Measurements from ENCODE around the gene TP63. TPM values are rescaled to one million over a fixed set of nuclear protein-coding genes. Genes with fewer than 3 reads are reported as not detected.
A peak's percentile ranks its signal among the peaks of the same experiment; 100 is the strongest.

The TP63 gene
- total and polyA plus RNA-seq, 8 donors: 0.45 to 2.7 (median 0.84) TPM

- DNase-seq (no peak), ATAC-seq (no peak)
- H3K9me3 ChIP-seq: no peaks in the 10 kb centered on the region
- intact Hi-C loops (cut with DNase I): no loop called here
- no peaks in the 10 kb centered on the region for H3K36me3 ChIP-seq
- H3K4me3 ChIP-seq: no peak overlapping the region
- no peaks in the 10 kb centered on the region for H3K4me1 ChIP-seq
- no peak for TF ChIP-seq CTCF (IDR thresholded peaks at IDR 0.05)
- H3K27ac ChIP-seq: no peak overlapping the region
- H3K27me3 ChIP-seq: no peaks in the 10 kb centered on the region
These were observed 140.8 kb downstream of the TP63 start for GRCh38 chr3:189771842-189772450.

DNA sequence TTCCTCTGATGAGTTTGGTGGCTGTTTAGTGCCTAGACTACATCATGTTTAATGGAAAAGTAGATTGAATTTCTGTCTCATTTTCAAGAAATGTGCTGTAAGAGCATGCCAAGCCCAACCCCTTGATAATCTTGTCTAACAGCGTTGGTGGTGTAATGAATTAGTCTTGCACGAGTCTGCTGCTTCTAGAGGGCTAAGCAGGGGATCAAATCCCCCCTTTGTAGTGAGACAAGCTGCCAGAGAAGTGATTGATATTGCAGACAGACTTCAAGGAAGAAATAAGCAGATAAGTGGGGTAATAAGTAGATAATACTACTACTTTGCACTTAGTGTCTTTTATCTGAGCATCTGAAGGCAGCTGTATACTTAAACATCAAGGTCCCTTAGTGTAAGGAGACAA lies 141.4 kb downstream of the TP63 start:
- no peak for TF ChIP-seq CTCF (IDR thresholded peaks at IDR 0.05)
- Histone ChIP-seq H3K27ac (no peak overlapping the region), H3K27me3 (no peaks in the 10 kb centered on the region), H3K9me3 (no peaks in the 10 kb centered on the region), H3K4me1 (no peaks in the 10 kb centered on the region), H3K36me3 (no peaks in the 10 kb centered on the region), H3K4me3 (no peak overlapping the region)
- DNase-seq: no peak
- ATAC-seq: peak; percentile 16
- intact Hi-C loops (cut with DNase I): no loop called here

DNA sequence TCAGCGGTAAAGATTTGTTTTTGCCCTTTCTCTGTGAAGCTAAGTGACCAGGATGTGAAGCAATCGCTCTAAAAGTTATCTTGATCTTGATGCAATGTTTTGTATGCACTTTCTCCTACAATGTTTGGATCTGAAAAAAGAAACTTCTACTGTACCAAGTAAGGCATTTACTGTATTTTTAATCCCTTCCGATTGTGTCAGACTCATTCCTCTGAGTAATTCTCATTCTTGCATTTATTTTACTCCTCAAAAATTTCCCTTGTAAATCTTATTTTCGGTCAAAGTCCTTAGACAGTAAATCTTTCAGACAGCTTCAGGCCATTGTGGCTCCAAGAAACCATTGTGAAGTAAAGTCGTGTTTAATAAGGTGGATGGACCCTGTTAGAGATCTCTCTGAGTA lies 141.9 kb downstream of the TP63 start:
- Histone ChIP-seq H3K27ac (no peak overlapping the region), H3K4me3 (no peak overlapping the region), H3K36me3 (no peaks in the 10 kb centered on the region), H3K9me3 (no peaks in the 10 kb centered on the region), H3K4me1 (no peaks in the 10 kb centered on the region), H3K27me3 (no peaks in the 10 kb centered on the region)
- no peak for TF ChIP-seq CTCF (IDR thresholded peaks at IDR 0.05)
- DNase-seq (no peak), ATAC-seq (peak; percentile 36)
- intact Hi-C loops (cut with DNase I): no loop called here

DNA sequence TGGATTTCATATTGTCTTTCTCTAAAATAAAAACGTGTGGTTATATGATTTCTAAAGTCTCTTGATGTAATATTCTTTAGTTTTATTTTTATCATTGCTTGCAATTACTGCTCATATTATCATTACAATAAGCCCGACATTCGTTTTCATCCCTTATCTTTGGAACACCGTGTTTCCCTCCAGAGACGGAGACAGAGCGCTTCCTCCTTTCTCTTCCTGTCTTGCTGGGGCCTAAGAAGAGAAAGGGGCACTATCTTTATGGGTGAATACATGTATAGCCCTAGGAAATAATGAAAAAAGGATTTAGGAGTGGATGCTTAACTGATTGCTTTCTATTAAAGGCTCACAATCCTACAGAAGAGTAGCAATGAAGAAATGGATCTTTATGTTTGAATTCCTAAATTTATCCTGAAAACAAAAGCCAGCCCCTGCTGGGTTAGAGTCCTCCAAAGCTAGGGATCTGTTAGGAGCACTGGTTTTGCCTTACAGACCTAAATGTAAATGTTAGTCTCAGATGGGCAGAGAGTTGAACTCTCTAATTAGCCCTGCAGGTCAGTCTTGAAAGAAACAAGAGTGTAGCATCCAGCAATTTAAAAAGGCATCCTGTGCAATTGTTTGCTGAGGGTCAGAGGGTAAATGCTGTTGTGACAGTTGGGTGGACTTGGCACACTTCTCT lies 145.1 kb downstream of the TP63 start:
- intact Hi-C loops (cut with DNase I): no loop called here
- no peak for TF ChIP-seq CTCF (IDR thresholded peaks at IDR 0.05)
- no peaks in the 10 kb centered on the region for H3K27me3 ChIP-seq
- no peaks in the 10 kb centered on the region for H3K4me1 ChIP-seq
- no peaks in the 10 kb centered on the region for H3K9me3 ChIP-seq
- no peak for DNase-seq
- no peak overlapping the region for H3K27ac ChIP-seq
- ATAC-seq: no peak
- H3K36me3 ChIP-seq: no peaks in the 10 kb centered on the region
- H3K4me3 ChIP-seq: no peak overlapping the region

GRCh38 chr3:189778340-189778950 lies 147.3 kb downstream of the TP63 start:
- DNase-seq: no peak
- no peak for TF ChIP-seq CTCF (IDR thresholded peaks at IDR 0.05)
- Histone ChIP-seq H3K4me1 (no peaks in the 10 kb centered on the region), H3K9me3 (no peaks in the 10 kb centered on the region), H3K27ac (no peak overlapping the region), H3K4me3 (no peak overlapping the region), H3K27me3 (no peaks in the 10 kb centered on the region), H3K36me3 (no peaks in the 10 kb centered on the region)
- intact Hi-C loops (cut with DNase I): no loop called here
- ATAC-seq: no peak

Data from left lung (tissue), 10 donors.